Measurements from ENCODE around the gene STPG4. TPM values are rescaled to one million over a fixed set of nuclear protein-coding genes. Genes with fewer than 3 reads are reported as not detected.
"Not testable (repeated sequence)": the region's sequence is repeated elsewhere in the genome, so short reads cannot be mapped to it uniquely, and the experiment has no call there.

Gene STPG4
- total RNA-seq, 4 donors from 2014 or later = 0.22 to 1.1 (median 0.42) TPM; not detected in 1

- no peak overlapping the region for H3K4me3 ChIP-seq (replicated peaks in 1 of 3)
- TF ChIP-seq CTCF (IDR thresholded peaks at IDR 0.05) = no peak
- TF ChIP-seq POLR2A (IDR thresholded peaks at IDR 0.05) = no peak
- intact Hi-C loops (cut with DNase I) = no loop called here
- peaks cover 9 to 22% of the 10 kb centered on the region in 2 donors for H3K4me1 ChIP-seq
- H3K36me3 ChIP-seq = no peaks in the 10 kb centered on the region
- no peak for DNase-seq
- no peaks in the 10 kb centered on the region for H3K9me3 ChIP-seq
- H3K27me3 ChIP-seq = no peaks in the 10 kb centered on the region
- H3K27ac ChIP-seq = no peak overlapping the region
- 68 to 87% methylated on average over 1 of the region's 1 CpG for WGBS, 2 donors
These were observed 35.2 kb upstream of the STPG4 start for GRCh38 chr2:47190188-47190881.

GRCh38 chr2:47189635-47190034 is 34.5 kb upstream of the STPG4 start:
- 92 to 97% methylated on average over 1 of the region's 1 CpG for WGBS, 2 donors
- H3K27ac ChIP-seq = no peak overlapping the region
- H3K27me3 ChIP-seq = no peaks in the 10 kb centered on the region
- H3K36me3 ChIP-seq = no peaks in the 10 kb centered on the region
- peaks cover 9 to 22% of the 10 kb centered on the region in 2 donors for H3K4me1 ChIP-seq
- DNase-seq = no peak
- no peak overlapping the region for H3K4me3 ChIP-seq (replicated peaks in 1 of 3)
- TF ChIP-seq CTCF (IDR thresholded peaks at IDR 0.05) (no peak), POLR2A (IDR thresholded peaks at IDR 0.05) (no peak)
- no peaks in the 10 kb centered on the region for H3K9me3 ChIP-seq
- intact Hi-C loops (cut with DNase I) = no loop called here

GRCh38 chr2:47187069-47187468 is 32.0 kb upstream of the STPG4 start:
- no peak overlapping the region for H3K4me3 ChIP-seq (replicated peaks in 1 of 3)
- H3K27ac ChIP-seq = no peak overlapping the region
- intact Hi-C loops (cut with DNase I) = no loop called here
- 89 to 91% methylated on average over 4 of the region's 4 CpGs for WGBS, 2 donors
- TF ChIP-seq POLR2A (IDR thresholded peaks at IDR 0.05) = no peak
- no peak for TF ChIP-seq CTCF (IDR thresholded peaks at IDR 0.05)
- no peak for DNase-seq
- H3K4me1 ChIP-seq = peaks cover 9 to 13% of the 10 kb centered on the region in 2 donors
- no peaks in the 10 kb centered on the region for H3K27me3 ChIP-seq
- no peaks in the 10 kb centered on the region for H3K9me3 ChIP-seq
- H3K36me3 ChIP-seq = no peaks in the 10 kb centered on the region

- TF ChIP-seq POLR2A (IDR thresholded peaks at IDR 0.05) (no peak), CTCF (IDR thresholded peaks at IDR 0.05) (no peak)
- Histone ChIP-seq H3K9me3 (no peaks in the 10 kb centered on the region), H3K36me3 (no peaks in the 10 kb centered on the region), H3K27ac (no peak overlapping the region), H3K4me3 (replicated peaks in 1 of 3) (no peak overlapping the region), H3K4me1 (peaks cover 6 to 9% of the 10 kb centered on the region in 2 donors), H3K27me3 (no peaks in the 10 kb centered on the region)
- intact Hi-C loops (cut with DNase I) = no loop called here
- WGBS, 2 donors = 96 to 97% methylated on average over 2 of the region's 2 CpGs
- no peak for DNase-seq
These were observed 31.2 kb upstream of the STPG4 start for GRCh38 chr2:47186351-47186750.

GRCh38 chr2:47185098-47185497 is 30.0 kb upstream of the STPG4 start:
- H3K27ac ChIP-seq; DNase-seq; H3K4me1 ChIP-seq; H3K27me3 ChIP-seq; H3K9me3 ChIP-seq; H3K36me3 ChIP-seq; intact Hi-C loops (cut with DNase I); H3K4me3 ChIP-seq (replicated peaks in 1 of 3): not testable (repeated sequence)
- 65 to 87% methylated on average over 4 to 5 of the region's 5 CpGs for WGBS, 2 donors

Data from thyroid gland (tissue), 4 donors.